ENCODE results near the gene TECPR2. TPM values are rescaled to one million over a fixed set of nuclear protein-coding genes. Genes with fewer than 3 reads are reported as not detected.
A peak's percentile ranks its signal among the peaks of the same experiment; 100 is the strongest.

TECPR2 gene
- total and polyA plus RNA-seq, 4 experiments from 2014 or later: 0.89 to 12.6 (median 7.8) TPM

- H3K4me1 ChIP-seq (ENCODE audit: insufficient read depth, low read length): no peaks in the 10 kb centered on the region
- no peak overlapping the region for H3K27ac Mint-ChIP-seq
- no peak for DNase-seq
- H3K27ac ChIP-seq (ENCODE audit: low read depth, low read length): no peak overlapping the region
- H3K9me3 ChIP-seq (ENCODE audit: control insufficient read depth in 1 of 2, low read length in 2 of 2): peaks cover 0 to 5% of the 10 kb centered on the region in 2 donors
- H3K27me3 Mint-ChIP-seq: no peaks in the 10 kb centered on the region
- no peaks in the 10 kb centered on the region for H3K36me3 ChIP-seq (ENCODE audit: insufficient read depth, low read length)
- intact Hi-C loops (cut with micrococcal nuclease): no loop called here
- H3K4me3 Mint-ChIP-seq: no peak overlapping the region
- CTCF ChIA-PET (ENCODE audit: partially characterized antibody): no interaction called here
- no peak overlapping the region for H3K4me3 ChIP-seq (ENCODE audit: low read length in 2 of 2)
- POLR2A ChIA-PET (ENCODE audit: partially characterized antibody): no interaction called here
- H3K27me3 ChIP-seq (ENCODE audit: insufficient read depth, low read length): no peaks in the 10 kb centered on the region
- no peaks in the 10 kb centered on the region for H3K4me1 Mint-ChIP-seq
- peaks cover 24 to 33% of the 10 kb centered on the region in 2 donors for H3K36me3 Mint-ChIP-seq
- peaks cover 0 to 46% (median 31%) of the 10 kb centered on the region in 8 donors for H3K9me3 Mint-ChIP-seq
These were observed 40.3 kb downstream of the TECPR2 start for GRCh38 chr14:102403028-102403427.

GRCh38 chr14:102407258-102407657 is 44.5 kb downstream of the TECPR2 start:
- intact Hi-C loops (cut with micrococcal nuclease): no loop called here
- Mint-ChIP-seq H3K27ac (peak overlapping the region in 1 of 7 donors; percentile 48), H3K36me3 (peaks cover 30% of the 10 kb centered on the region in 2 donors)

GRCh38 chr14:102408724-102409123 is 46.0 kb downstream of the TECPR2 start:
- peaks cover 18 to 20% of the 10 kb centered on the region in 2 donors for H3K36me3 Mint-ChIP-seq
- ChIA-PET CTCF (ENCODE audit: partially characterized antibody) (interaction anchor here (0.6 kb wide), 1 partner anchor 230 kb away, joined by 3 read pairs; no protein-coding TSS in a partner anchor), POLR2A (ENCODE audit: partially characterized antibody) (no interaction called here)
- H3K9me3 Mint-ChIP-seq: peaks cover 0 to 3% (median 1%) of the 10 kb centered on the region in 8 donors
- Histone ChIP-seq H3K27ac (ENCODE audit: low read depth, low read length) (no peak overlapping the region), H3K4me1 (ENCODE audit: insufficient read depth, low read length) (no peaks in the 10 kb centered on the region), H3K9me3 (ENCODE audit: control insufficient read depth in 1 of 2, low read length in 2 of 2) (no peaks in the 10 kb centered on the region), H3K4me3 (ENCODE audit: low read length in 2 of 2) (no peak overlapping the region), H3K27me3 (ENCODE audit: insufficient read depth, low read length) (no peaks in the 10 kb centered on the region), H3K36me3 (ENCODE audit: insufficient read depth, low read length) (no peaks in the 10 kb centered on the region)
- H3K27me3 Mint-ChIP-seq: no peaks in the 10 kb centered on the region
- intact Hi-C loops (cut with micrococcal nuclease): no loop called here
- H3K4me3 Mint-ChIP-seq: no peak overlapping the region
- H3K27ac Mint-ChIP-seq: no peak overlapping the region
- DNase-seq: no peak
- H3K4me1 Mint-ChIP-seq: peaks cover 0 to 7% (median 4%) of the 10 kb centered on the region in 4 donors

More at GRCh38 chr14:102407258-102407657, 44.5 kb downstream of the TECPR2 start:
- Histone ChIP-seq H3K4me1 (ENCODE audit: insufficient read depth, low read length) (no peaks in the 10 kb centered on the region), H3K27me3 (ENCODE audit: insufficient read depth, low read length) (no peaks in the 10 kb centered on the region), H3K36me3 (ENCODE audit: insufficient read depth, low read length) (no peaks in the 10 kb centered on the region), H3K4me3 (ENCODE audit: low read length in 2 of 2) (no peak overlapping the region), H3K27ac (ENCODE audit: low read depth, low read length) (no peak overlapping the region), H3K9me3 (ENCODE audit: control insufficient read depth in 1 of 2, low read length in 2 of 2) (no peaks in the 10 kb centered on the region)
- no peak for DNase-seq
- no peak overlapping the region for H3K4me3 Mint-ChIP-seq
- peaks cover 0 to 7% (median 4%) of the 10 kb centered on the region in 4 donors for H3K4me1 Mint-ChIP-seq
- peaks cover 2 to 18% (median 15%) of the 10 kb centered on the region in 8 donors for H3K9me3 Mint-ChIP-seq
- POLR2A ChIA-PET (ENCODE audit: partially characterized antibody): no interaction called here
- H3K27me3 Mint-ChIP-seq: no peaks in the 10 kb centered on the region
- CTCF ChIA-PET (ENCODE audit: partially characterized antibody): no interaction called here

- H3K9me3 ChIP-seq (ENCODE audit: control insufficient read depth in 1 of 2, low read length in 2 of 2): no peaks in the 10 kb centered on the region
- CTCF ChIA-PET (ENCODE audit: partially characterized antibody): no interaction called here
- no peaks in the 10 kb centered on the region for H3K27me3 ChIP-seq (ENCODE audit: insufficient read depth, low read length)
- POLR2A ChIA-PET (ENCODE audit: partially characterized antibody): no interaction called here
- no peaks in the 10 kb centered on the region for H3K4me1 Mint-ChIP-seq
- no peak overlapping the region for H3K4me3 Mint-ChIP-seq
- H3K27ac Mint-ChIP-seq: peak overlapping the region in 1 of 7 donors; percentile 57
- H3K36me3 ChIP-seq (ENCODE audit: insufficient read depth, low read length): peaks cover 9% of the 10 kb centered on the region
- DNase-seq: no peak
- no peaks in the 10 kb centered on the region for H3K9me3 Mint-ChIP-seq
- H3K36me3 Mint-ChIP-seq: peaks cover 14 to 18% of the 10 kb centered on the region in 2 donors
- no peak overlapping the region for H3K27ac ChIP-seq (ENCODE audit: low read depth, low read length)
- no peaks in the 10 kb centered on the region for H3K4me1 ChIP-seq (ENCODE audit: insufficient read depth, low read length)
- intact Hi-C loops (cut with micrococcal nuclease): no loop called here
- no peaks in the 10 kb centered on the region for H3K27me3 Mint-ChIP-seq
- no peak overlapping the region for H3K4me3 ChIP-seq (ENCODE audit: low read length in 2 of 2)
These were observed 52.9 kb downstream of the TECPR2 start for GRCh38 chr14:102415671-102416070.

GRCh38 chr14:102417001-102417431 is 54.3 kb downstream of the TECPR2 start:
- ChIA-PET POLR2A (ENCODE audit: partially characterized antibody) (no interaction called here), CTCF (ENCODE audit: partially characterized antibody) (no interaction called here)
- Histone ChIP-seq H3K9me3 (ENCODE audit: control insufficient read depth in 1 of 2, low read length in 2 of 2) (no peaks in the 10 kb centered on the region), H3K4me1 (ENCODE audit: insufficient read depth, low read length) (no peaks in the 10 kb centered on the region), H3K27ac (ENCODE audit: low read depth, low read length) (no peak overlapping the region), H3K4me3 (ENCODE audit: low read length in 2 of 2) (no peak overlapping the region), H3K27me3 (ENCODE audit: insufficient read depth, low read length) (no peaks in the 10 kb centered on the region), H3K36me3 (ENCODE audit: insufficient read depth, low read length) (peaks cover 9% of the 10 kb centered on the region)
- intact Hi-C loops (cut with micrococcal nuclease): no loop called here
- no peaks in the 10 kb centered on the region for H3K9me3 Mint-ChIP-seq
- H3K27me3 Mint-ChIP-seq: no peaks in the 10 kb centered on the region
- no peak overlapping the region for H3K27ac Mint-ChIP-seq
- no peaks in the 10 kb centered on the region for H3K4me1 Mint-ChIP-seq
- peaks cover 10 to 18% of the 10 kb centered on the region in 2 donors for H3K36me3 Mint-ChIP-seq
- H3K4me3 Mint-ChIP-seq: no peak overlapping the region
- no peak for DNase-seq

- Histone ChIP-seq H3K9me3 (ENCODE audit: control insufficient read depth in 1 of 2, low read length in 2 of 2) (no peaks in the 10 kb centered on the region), H3K27me3 (ENCODE audit: insufficient read depth, low read length) (no peaks in the 10 kb centered on the region), H3K4me1 (ENCODE audit: insufficient read depth, low read length) (no peaks in the 10 kb centered on the region), H3K36me3 (ENCODE audit: insufficient read depth, low read length) (peaks cover 9% of the 10 kb centered on the region), H3K4me3 (ENCODE audit: low read length in 2 of 2) (no peak overlapping the region), H3K27ac (ENCODE audit: low read depth, low read length) (no peak overlapping the region)
- Mint-ChIP-seq H3K4me3 (no peak overlapping the region), H3K9me3 (no peaks in the 10 kb centered on the region), H3K4me1 (peaks cover 0 to 1% (median 0%) of the 10 kb centered on the region in 4 donors), H3K27me3 (no peaks in the 10 kb centered on the region), H3K27ac (peak overlapping the region in 1 of 7 donors; percentile 28), H3K36me3 (peaks cover 8 to 18% of the 10 kb centered on the region in 2 donors)
- no peak for DNase-seq
- intact Hi-C loops (cut with micrococcal nuclease): no loop called here
- ChIA-PET CTCF (ENCODE audit: partially characterized antibody) (no interaction called here), POLR2A (ENCODE audit: partially characterized antibody) (no interaction called here)
These were observed 54.9 kb downstream of the TECPR2 start for GRCh38 chr14:102417646-102418045.

GRCh38 chr14:102418169-102418852 is 55.6 kb downstream of the TECPR2 start:
- intact Hi-C loops (cut with micrococcal nuclease): no loop called here
- Mint-ChIP-seq H3K4me1 (peaks cover 0 to 1% (median 0%) of the 10 kb centered on the region in 4 donors), H3K4me3 (no peak overlapping the region), H3K9me3 (no peaks in the 10 kb centered on the region), H3K36me3 (peaks cover 8 to 18% of the 10 kb centered on the region in 2 donors), H3K27ac (peak overlapping the region in 2 of 7 donors; percentile 45 to 68), H3K27me3 (no peaks in the 10 kb centered on the region)
- CTCF ChIA-PET (ENCODE audit: partially characterized antibody): no interaction called here
- Histone ChIP-seq H3K36me3 (ENCODE audit: insufficient read depth, low read length) (peaks cover 9% of the 10 kb centered on the region), H3K9me3 (ENCODE audit: control insufficient read depth in 1 of 2, low read length in 2 of 2) (no peaks in the 10 kb centered on the region), H3K4me1 (ENCODE audit: insufficient read depth, low read length) (no peaks in the 10 kb centered on the region), H3K4me3 (ENCODE audit: low read length in 2 of 2) (no peak overlapping the region), H3K27ac (ENCODE audit: low read depth, low read length) (no peak overlapping the region), H3K27me3 (ENCODE audit: insufficient read depth, low read length) (no peaks in the 10 kb centered on the region)
- POLR2A ChIA-PET (ENCODE audit: partially characterized antibody): no interaction called here
- no peak for DNase-seq
